HUDEP-2 (cell line): Measurements from ENCODE around the gene LAMA2.

Experiments used
- DNase-seq, 76 experiments: peaks; one replicate each; lab custom pipeline; 2025; ENCODE audit not compliant: unreplicated experiment in 76 of 76; lab: John Stamatoyannopoulos, UW

Gene LAMA2

DNA sequence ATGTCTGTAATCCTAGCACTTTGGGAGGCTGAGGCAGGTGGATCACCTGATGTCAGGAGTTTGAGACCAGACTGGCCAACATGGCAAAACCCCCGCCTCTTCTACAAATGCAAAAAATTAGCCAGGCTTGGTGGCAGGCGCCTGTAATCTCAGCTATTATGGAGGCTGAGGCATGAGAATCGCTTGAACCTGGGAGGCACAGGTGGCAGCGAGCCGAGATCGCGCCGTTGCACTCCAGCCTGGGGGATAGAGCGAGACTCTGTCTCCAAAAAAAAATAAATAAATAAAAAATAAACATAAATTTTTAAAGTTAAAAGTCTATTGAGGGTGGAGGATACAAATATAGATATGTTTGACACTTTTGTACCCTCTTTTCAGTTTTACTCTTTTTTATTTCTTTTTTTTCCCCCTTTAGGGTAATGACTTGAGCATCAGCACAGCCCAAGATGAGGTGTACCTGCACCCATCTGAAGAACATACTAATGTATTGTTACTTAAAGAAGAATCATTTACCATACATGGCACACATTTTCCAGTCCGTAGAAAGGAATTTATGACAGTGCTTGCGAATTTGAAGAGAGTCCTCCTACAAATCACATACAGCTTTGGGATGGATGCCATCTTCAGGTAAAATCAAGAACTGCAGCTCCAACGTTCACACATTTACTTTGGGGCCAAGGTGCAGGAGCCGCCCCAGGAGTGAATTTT is 368.9 kb downstream of the LAMA2 start:
- peak in 47 of 76 experiments; percentile 3 to 74 (median 26) for DNase-seq

DNA sequence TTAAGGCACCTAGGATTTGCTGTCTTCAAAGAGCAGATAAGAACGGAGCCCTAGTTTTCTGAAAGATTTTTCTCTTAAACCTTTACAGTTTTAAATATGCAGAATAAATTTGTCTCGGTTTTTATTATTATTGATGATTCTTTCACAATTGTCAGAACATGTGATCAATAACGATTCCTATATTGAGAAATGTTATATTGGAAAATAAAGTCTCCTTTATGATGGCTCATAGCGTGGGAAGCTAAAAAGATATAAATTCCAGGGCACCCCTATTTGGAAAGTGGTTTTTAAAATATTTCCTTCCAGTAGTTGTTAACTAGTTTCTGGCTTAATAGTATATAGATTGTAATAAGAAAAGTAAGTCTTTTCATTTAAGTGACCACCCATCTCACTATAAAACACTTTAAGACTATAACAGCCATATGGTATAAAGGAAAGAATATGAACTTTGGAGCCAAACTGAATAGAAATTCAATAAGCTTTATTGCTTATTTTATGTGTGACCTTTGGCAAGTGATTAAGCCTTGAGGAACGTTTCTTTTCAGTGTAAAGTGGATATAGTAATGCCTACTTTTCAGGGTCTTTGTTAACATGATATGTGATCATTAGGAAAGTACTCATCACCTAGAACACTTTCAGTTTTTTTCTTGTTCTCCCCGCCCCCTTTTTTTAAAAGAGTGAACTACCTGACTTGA is 369.6 kb downstream of the LAMA2 start:
- no peak for DNase-seq

- DNase-seq = no peak
Measured at GRCh38 chr6:129253242-129253641, 370.3 kb downstream of the LAMA2 start.

- no peak for DNase-seq
Measured at GRCh38 chr6:129253727-129254126, 370.8 kb downstream of the LAMA2 start.

DNA sequence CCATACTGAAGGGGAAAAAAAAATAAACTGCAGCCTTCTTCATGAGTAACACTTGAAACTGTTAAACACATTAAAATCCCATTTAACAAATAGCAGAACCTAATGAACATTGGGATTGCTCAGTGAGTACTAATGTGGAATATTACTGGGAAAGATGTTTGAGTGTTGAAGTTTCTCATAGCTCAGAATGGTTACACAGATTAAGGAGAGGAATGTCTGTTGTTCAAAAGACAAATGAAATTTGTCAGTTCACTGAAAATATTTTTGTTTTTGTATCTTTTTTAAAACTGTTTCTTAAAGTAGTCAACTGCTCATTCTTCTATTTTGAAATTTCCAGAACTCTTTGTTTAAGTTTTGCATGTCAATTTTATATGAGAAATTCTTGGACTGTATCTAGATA is 374.3 kb downstream of the LAMA2 start:
- no peak for DNase-seq

DNA sequence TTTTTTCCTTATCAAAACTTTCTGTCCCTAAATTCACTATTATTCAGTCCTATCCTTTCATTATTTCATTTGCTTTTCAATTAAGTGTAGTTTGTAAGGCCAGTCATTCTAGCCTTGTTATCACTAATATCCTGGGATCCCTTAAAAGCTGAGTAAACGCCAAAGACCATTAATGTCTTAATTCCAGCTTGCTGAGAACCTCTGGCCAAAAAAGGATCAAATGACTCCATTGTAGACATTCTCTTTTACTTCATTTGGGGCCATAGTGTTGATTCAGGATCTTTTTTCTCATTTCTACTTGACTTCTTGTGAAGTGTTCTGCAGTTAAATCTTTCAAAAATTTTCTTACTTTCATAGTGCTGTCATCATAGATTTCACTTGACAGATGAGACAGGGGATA is 379.7 kb downstream of the LAMA2 start:
- no peak for DNase-seq

DNA sequence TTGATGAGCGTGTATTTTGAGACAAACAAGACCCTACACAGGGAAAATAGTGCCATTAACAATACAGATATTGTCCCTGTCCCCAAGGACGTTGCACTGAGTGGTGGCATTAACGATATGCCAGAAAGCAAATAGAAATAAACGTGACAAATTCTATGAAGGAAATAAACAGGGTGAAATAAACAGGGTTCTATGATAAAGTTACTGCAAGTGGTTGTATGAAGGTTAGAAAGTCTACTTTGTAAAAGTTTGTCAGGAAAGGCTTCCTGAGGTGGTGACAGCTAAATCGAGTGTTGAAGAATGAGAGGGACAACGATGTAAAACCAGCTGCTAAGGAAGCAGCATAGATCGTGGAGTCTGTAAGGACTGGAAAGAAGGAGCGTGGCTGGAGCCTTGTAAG is 380.2 kb downstream of the LAMA2 start:
- DNase-seq = no peak

GRCh38 chr6:129264480-129265045 is 381.6 kb downstream of the LAMA2 start:
- DNase-seq = no peak

GRCh38 chr6:129267028-129267427 is 384.1 kb downstream of the LAMA2 start:
- DNase-seq = no peak

GRCh38 chr6:129269076-129269475 is 386.1 kb downstream of the LAMA2 start:
- no peak for DNase-seq

DNA sequence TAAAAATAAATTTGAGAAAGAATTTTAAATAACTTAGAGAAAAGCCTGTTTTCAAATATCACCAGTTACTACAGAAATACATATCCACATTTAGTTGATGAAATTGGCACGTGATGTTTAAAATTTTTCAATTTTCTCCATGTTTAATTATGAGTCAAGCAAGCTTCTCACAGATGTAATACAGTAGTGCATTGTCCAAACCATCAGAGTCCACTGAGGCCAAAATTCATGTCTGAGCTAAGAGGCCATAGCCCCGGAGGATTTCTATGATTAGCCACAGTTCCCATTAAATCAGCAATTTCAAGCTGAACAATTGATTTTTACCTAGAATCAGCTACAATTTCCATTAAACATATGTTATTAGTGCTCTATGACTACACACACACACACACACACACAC is 387.0 kb downstream of the LAMA2 start:
- no peak for DNase-seq

DNA sequence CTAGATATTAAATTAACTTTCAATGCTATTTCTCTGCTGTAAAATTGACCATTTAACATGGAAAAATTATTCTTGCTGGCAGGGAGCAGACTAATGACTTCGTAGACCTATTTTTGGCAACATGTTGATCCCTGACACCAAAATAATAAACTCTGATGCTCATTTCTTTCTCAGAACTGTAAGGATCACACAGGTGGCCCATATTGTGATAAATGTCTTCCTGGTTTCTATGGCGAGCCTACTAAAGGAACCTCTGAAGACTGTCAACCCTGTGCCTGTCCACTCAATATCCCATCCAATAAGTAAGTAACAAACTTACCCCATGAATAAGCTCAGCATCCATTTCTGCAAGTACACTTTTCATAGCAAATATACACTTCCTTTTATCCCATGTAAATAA is 387.5 kb downstream of the LAMA2 start:
- DNase-seq = no peak

GRCh38 chr6:129273161-129273560 is 390.2 kb downstream of the LAMA2 start:
- DNase-seq = no peak

DNA sequence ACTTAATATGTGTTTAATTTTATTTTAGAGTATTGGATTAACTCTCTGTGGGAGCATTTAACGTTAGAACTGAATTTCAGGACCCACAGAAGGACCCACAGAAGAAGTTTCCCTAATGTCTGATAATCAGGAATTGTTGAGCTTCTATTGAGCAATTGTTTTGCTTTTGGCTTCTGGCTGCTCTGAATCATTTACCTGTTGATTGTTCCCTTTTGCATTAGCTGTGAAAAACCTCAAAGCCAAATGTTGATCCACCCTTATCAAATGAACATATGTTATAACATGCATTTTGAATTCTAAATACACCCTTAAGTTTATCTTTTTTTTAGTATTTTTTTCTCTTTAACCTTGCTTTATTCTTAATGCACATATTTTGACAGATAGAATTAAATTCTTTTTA is 393.5 kb downstream of the LAMA2 start:
- DNase-seq = no peak

GRCh38 chr6:129276986-129277385 is 394.0 kb downstream of the LAMA2 start:
- no peak for DNase-seq

GRCh38 chr6:129279343-129280292 is 396.7 kb downstream of the LAMA2 start:
- no peak for DNase-seq

DNA sequence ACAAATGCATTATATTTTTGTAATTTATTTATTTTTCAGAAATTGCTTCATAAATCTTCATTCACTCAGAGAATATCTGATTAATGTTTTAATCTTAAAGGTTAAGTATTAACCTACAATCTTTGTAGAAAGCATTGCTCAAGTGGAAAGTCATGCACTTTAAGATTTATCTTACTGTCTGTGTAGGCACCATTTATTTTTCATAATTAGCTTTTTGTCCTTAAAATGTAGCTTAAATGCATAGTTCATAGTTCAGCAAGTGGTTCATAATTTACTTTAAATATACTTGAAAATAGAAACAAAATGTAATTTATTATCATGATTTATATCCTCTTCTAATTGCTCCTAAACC is 397.3 kb downstream of the LAMA2 start:
- DNase-seq = no peak

DNA sequence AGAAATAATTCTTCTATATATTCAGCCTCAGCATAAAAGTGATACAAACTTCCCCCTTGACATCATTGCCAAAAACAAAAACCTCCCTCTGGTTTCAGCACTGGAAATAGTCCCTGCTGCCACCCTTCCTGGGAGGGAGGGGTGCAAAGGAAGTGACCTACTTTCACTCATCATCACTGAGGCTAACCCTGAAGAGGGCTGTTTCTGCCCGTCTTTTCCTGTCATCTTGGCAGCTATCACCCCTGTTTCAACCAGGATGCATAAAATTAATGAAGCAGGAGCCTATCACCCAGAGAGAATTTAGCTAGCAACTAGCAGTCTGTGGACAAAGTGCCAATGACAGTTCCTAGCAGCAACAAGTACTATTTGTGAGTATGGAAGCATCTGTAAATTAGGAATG is 397.8 kb downstream of the LAMA2 start:
- DNase-seq = no peak

DNA sequence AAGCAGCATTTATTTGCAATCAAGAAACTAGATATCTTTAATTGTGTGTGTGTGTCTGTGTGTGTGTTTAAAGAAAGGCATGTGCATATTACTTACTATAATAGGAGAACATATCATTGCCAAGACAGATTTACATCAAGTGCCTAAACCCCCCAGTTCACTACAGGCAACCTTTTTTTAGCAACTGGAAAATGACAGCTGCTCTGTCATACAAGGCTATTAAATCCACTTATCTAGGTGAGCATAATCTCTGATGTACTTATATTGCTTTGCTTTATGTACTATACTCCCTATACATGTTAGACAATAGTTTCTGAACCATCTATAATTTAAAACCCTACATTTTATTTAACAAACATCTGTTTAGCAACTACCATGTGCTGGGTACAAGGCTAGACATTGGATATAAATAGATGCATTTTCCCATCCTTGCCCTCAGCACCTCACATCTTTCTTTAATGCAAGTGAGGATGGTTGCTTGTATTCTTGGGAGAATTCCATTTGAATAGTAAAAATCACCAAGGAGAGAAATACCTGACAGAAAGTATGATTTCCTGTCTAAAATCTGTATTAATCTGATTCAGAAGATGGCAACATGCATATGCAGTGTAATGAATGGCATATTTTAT is 398.3 kb downstream of the LAMA2 start:
- DNase-seq = no peak

GRCh38 chr6:129282019-129282418 is 399.1 kb downstream of the LAMA2 start:
- no peak for DNase-seq

- DNase-seq = no peak
Measured at GRCh38 chr6:129284225-129284624, 401.3 kb downstream of the LAMA2 start.
